ENCODE results near the gene LAGE3.

LAGE3 gene

GRCh38 chrX:154441984-154442707 is 36.9 kb downstream of the LAGE3 start:
- no peak for TF ChIP-seq CTCF (IDR thresholded peaks at IDR 0.05; ENCODE audit: extremely low read depth, insufficient read depth, missing control alignments)
- in situ Hi-C loops (cut with MboI; ENCODE audit: low pct_unique_long_range_greater_than_20kb, low sequenced_read_pairs, unreplicated experiment), result no loop called here
- no peak for DNase-seq (ENCODE audit: low spot score)

GRCh38 chrX:154441564-154441963 is 37.5 kb downstream of the LAGE3 start:
- in situ Hi-C loops (cut with MboI; ENCODE audit: low pct_unique_long_range_greater_than_20kb, low sequenced_read_pairs, unreplicated experiment), result no loop called here
- DNase-seq (ENCODE audit: low spot score), result no peak
- no peak for TF ChIP-seq CTCF (IDR thresholded peaks at IDR 0.05; ENCODE audit: extremely low read depth, insufficient read depth, missing control alignments)

GRCh38 chrX:154440623-154441357 is 38.3 kb downstream of the LAGE3 start:
- DNase-seq (ENCODE audit: low spot score), result no peak
- no peak for TF ChIP-seq CTCF (IDR thresholded peaks at IDR 0.05; ENCODE audit: extremely low read depth, insufficient read depth, missing control alignments)
- in situ Hi-C loops (cut with MboI; ENCODE audit: low pct_unique_long_range_greater_than_20kb, low sequenced_read_pairs, unreplicated experiment), result no loop called here

- no peak for TF ChIP-seq CTCF (IDR thresholded peaks at IDR 0.05; ENCODE audit: extremely low read depth, insufficient read depth, missing control alignments)
- in situ Hi-C loops (cut with MboI; ENCODE audit: low pct_unique_long_range_greater_than_20kb, low sequenced_read_pairs, unreplicated experiment), result no loop called here
- DNase-seq (ENCODE audit: low spot score), result no peak
Observed at GRCh38 chrX:154439841-154440240, 39.2 kb downstream of the LAGE3 start.

- TF ChIP-seq CTCF (IDR thresholded peaks at IDR 0.05; ENCODE audit: extremely low read depth, insufficient read depth, missing control alignments), result no peak
- DNase-seq (ENCODE audit: low spot score), result no peak
- in situ Hi-C loops (cut with MboI; ENCODE audit: low pct_unique_long_range_greater_than_20kb, low sequenced_read_pairs, unreplicated experiment), result no loop called here
Observed at GRCh38 chrX:154437971-154438893, 40.8 kb downstream of the LAGE3 start.

Measured in GM13977 (cell line).